GM23338 (cell line): ENCODE data around the gene VWCE.

Experiments
- CTCF ChIP-seq, 2 experiments: fragments of 200-600 bp in 1 of 2; sonication (generic) in 1 of 2; conservative IDR thresholded peaks; 2 replicates each; pipeline versions ENCODE4 v1.5.1 to v1.6.1; 2016 to 2017; ENCODE audit warnings: antibody characterized with exemption in 2 of 2, low read depth in 2 of 2, mild to moderate bottlenecking in 2 of 2, moderate library complexity in 1 of 2
- EZH2phosphoT487 ChIP-seq: fragments of 200-600 bp; sonication (generic); IDR thresholded peaks from one replicate; pipeline ENCODE4 v1.8.1; 2018; ENCODE audit warnings: antibody characterized with exemption; ENCODE audit not compliant: unreplicated experiment
- NANOG ChIP-seq: IDR thresholded peaks from 2 replicates; pipeline ENCODE4 v1.6.1; 2016; ENCODE audit warnings: antibody characterized with exemption, borderline replicate concordance
- REST ChIP-seq: IDR thresholded peaks from one replicate; pipeline ENCODE4 v1.6.1; 2018; ENCODE audit warnings: antibody characterized with exemption; ENCODE audit not compliant: unreplicated experiment
- ZNF114 ChIP-seq: fragments of 250-450 bp; sonication (Bioruptor Pico); IDR thresholded peaks from 2 replicates; pipeline ENCODE4 v1.5.0; 2020; ENCODE audit warnings: mild to moderate bottlenecking, moderate library complexity

DNA sequence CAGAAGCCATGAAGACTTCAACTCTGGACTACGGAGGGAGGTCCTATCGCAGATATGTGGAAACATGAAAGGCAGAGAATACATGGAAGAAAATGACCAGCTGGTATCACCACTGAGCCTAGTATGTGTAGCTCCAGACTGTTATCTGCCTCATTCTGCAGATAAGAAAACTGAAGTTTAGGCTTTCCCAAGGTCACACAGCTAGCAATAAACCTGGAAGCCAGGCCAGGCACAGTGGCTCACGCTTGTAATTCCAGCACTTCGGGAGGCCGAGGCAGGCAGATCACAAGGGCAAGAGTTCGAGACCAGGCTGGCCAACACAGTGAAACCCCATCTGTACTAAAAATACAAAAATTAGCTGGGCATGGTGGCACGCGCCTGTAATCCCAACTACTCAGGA, 15.6 kb upstream of the VWCE start:
- TF ChIP-seq CTCF (conservative IDR thresholded peaks at IDR 0.05; ENCODE audit: low read depth in 2 of 2) (no peak), REST (no peak), NANOG (no peak), ZNF114 (CRISPR knock-in tag) (no peak), EZH2phosphoT487 (no peak)
